ENCODE data around the gene HNMT.

- TF ChIP-seq CTCF (IDR thresholded peaks at IDR 0.05; ENCODE audit: insufficient read depth, low read length, poor library complexity, severe bottlenecking) (no peak), EZH2phosphoT487 (conservative IDR thresholded peaks at IDR 0.05; ENCODE audit: low read length) (no peak)
Observed at GRCh38 chr2:137983581-137983980, 19.3 kb downstream of the HNMT start.
